Activated CD8-positive, alpha-beta memory T cell treated with anti-CD3 and anti-CD28 coated beads, Interleukin-2, amount 50 U/mL, for 1 hour (primary cell): ENCODE data around the gene FANCE.
"Not testable (repeated sequence)": the region's sequence is repeated elsewhere in the genome, so short reads cannot be mapped to it uniquely, and the experiment has no call there.

Experiments used
- DNase-seq: peaks from one replicate; pipeline ENCODE4 v3.0.0-alpha.2; 2020; ENCODE audit errors: extremely low read depth

Gene FANCE

DNA sequence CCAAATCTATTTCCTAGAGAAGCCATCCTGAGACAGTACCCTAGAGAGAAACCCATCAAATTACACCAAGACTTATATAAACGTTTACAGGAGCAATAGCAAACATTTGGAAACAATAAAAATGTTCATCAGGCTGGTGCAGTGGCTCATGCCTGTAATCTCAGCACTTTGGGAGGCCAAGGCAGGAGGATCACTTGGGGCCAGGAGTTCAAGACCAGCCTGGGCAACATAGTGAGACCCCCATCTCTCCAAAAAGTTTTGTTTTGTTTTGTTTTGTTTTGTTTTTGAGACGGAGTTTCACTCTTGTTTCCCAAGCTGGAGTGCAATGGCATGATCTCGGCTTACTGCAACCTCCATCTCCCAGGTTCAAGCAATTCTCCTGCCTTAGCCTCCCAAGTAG, 19.4 kb upstream of the FANCE start:
- not testable (repeated sequence) for DNase-seq

DNA sequence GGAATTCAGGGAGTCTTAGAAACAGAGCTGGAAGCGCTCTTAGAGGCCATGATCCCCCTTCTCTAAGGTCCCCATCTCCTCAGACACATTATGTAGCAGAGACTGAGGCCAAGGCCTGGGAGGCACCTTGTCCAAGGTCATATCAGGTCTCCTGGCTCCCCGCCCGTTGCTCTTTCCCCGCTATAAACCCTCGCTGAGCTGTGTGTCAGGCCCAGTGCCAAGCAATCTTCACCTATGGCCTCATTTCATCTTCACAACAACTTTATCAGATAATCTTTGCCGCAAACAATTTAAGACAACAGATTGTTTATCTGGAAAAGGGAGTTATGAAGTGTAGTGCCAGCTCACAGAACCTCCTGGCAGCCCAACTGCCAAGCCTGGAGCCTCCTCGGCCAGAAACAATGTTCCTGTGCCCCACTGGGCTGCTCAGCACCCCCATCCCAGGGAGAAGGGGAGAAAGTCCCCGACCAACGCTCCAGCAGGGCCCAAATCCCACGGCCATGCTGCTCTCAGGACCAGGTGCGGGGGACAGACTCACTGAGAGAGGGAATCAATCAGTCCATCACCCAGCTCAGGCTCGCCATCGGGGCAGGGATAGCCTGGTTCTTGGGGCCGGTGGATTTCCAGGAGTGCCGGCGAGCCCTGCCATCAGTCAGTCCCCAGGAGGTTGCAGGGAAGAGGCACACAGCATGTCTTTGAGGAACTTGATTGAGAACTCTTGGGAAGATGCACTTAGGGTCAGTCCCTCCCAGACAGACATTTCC, 16.9 kb upstream of the FANCE start:
- DNase-seq: no peak

GRCh38 chr6:35436071-35436857, 15.9 kb upstream of the FANCE start:
- no peak for DNase-seq

DNA sequence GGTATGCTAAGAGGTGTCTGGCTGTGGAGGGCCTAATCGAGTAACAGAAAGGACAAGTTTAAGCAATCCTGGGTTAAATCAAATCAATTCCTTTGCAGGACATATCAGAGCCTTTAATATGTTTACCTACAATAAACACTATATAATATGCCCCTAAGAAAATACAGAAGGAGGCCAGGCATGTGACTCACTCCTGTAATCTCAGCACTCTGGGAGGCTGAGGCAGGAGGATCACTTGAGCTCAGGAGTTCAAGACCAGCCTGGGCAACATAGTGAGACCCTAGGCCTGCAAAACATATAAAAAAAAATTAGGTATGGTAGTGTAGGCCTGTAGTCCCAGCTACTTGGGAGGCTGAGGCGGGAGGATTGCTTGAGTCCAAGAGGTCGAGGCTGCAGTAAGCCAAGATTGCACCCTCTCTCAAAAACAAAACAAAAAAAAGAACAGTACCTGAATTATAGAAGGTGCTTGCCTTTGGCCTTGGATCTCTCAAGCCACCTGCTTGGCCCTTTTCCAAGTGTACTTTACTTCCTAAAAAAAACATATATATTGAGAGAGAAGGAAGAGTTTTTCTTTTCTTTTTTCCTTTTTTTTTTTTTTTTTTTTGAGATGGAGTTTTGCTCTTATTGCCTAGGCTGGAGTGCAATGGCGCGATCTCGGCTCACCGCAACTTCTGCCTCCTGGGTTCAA, 13.6 kb upstream of the FANCE start:
- DNase-seq: not testable (repeated sequence)

DNA sequence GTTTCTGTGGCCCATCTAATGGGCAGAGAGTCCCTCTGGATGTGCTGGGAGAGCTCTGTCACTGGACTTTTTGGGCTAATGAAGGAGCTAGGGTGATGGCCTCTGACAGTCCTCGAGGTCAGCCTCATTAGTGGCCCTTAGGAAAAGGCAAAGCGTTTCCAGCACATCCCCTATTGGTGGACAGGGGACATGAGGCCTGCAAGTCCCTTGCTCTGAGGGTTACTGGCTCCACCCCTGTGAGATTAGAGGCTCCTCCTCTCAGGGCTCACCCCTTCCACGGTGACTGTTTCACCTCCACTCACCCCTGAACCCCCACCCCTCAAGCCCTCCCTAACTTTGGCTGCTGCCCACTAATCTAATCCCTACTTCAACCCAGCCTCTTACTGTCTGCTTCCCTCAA, 12.8 kb upstream of the FANCE start:
- no peak for DNase-seq

GRCh38 chr6:35441205-35441604, 10.9 kb upstream of the FANCE start:
- no peak for DNase-seq

DNA sequence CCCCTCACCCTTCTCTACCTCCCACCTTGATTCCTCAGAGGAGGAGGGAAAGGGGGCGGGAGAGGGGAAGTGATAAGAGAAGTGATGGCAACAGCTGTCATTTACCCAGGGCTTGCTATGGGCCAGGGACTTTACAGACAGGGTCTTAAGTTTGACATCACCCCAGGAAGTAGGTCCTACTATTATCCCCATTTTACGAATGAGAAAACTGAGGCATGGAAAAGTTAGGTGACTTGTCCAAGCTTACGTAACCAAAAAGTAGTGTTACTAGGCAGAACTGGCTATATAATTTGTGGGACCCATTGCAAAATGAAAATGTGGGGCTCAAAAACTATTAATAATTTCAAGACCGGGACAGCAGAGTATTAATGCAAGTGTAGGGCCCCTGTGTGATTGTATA, 10.5 kb upstream of the FANCE start:
- no peak for DNase-seq

GRCh38 chr6:35442693-35443092, 9.4 kb upstream of the FANCE start:
- no peak for DNase-seq

- DNase-seq: no peak
Measured at GRCh38 chr6:35443341-35444030, 8.7 kb upstream of the FANCE start.

GRCh38 chr6:35445691-35446090, 6.4 kb upstream of the FANCE start:
- no peak for DNase-seq

DNA sequence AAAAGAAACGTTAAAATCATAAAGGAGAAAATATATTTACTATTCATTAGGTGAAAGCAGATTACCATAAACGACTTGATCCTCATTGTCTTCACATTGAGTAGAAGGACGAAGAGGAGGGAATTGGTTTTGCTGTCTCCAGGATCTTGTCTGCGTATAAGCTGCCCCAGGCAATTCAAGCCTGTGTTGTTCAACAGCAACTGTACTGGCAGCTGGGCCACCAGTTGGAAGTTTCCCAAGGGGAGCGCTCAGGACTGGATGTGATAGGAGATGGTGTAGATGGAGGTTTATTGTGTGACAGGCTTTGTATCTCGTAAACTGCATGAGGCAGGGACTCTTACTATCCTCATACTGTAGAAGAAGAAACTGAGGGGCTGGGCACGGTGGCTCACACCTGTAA, 3.9 kb upstream of the FANCE start:
- DNase-seq: no peak

GRCh38 chr6:35449287-35449881, 2.8 kb upstream of the FANCE start:
- DNase-seq: peak; percentile 17

DNA sequence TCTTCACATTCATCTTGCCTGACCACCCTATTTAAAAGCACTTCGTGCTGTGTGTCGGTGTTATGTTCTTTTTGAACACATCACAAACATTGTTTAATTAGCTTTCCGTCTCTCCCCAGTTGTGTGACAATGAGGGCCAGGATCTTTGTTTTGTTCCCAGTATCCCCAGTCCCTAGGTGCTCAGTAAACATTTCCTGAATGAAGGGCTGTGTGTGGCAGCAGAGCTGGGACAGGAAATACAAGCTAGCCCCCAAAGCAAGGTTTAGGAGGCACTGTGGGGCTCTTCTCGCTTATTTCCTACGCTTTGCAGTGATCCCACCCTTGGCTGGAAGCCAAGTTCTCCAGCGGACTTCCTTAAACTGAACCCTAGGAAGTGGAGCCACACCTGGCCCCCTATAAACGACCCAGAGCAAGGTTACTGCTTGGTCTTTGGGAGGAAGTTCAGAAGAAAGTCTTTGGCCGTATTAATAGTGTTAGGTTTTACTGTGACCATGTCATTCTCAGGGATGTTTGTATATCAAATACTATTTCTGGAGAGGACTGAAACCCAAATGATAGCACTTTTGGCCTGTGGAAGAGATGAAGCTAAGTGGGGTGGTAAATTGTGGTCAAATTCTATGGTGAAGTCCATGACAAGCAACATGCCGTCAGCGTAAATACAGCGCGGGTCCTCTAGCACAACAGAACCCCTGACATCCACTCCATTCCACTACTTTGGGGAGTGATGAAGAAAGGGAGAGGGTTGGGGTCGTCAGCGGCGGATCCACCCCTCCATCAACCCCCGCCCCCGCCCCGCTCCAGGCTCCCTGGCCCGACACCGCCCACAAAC, 570 bp upstream of the FANCE start:
- DNase-seq: no peak

DNA sequence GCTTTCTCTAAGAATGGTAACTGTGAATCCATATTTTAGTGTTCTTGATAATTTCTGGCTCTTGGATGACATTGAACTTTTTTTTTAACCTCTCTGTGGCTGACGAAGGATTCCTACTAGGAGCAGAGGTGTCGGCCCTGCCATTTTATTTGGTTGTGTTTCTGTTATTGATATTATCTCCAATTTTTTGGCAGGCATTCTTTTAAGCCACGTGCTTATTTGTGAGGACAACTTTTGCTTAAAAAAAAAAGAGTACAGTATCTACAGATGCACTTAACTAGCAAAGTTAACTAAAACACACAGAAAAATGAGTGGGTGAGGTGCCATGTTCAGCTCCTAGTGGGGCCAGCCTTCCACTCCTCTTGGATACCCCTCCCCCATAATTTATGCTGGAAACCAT, 1.1 kb downstream of the FANCE start:
- DNase-seq: no peak

DNA sequence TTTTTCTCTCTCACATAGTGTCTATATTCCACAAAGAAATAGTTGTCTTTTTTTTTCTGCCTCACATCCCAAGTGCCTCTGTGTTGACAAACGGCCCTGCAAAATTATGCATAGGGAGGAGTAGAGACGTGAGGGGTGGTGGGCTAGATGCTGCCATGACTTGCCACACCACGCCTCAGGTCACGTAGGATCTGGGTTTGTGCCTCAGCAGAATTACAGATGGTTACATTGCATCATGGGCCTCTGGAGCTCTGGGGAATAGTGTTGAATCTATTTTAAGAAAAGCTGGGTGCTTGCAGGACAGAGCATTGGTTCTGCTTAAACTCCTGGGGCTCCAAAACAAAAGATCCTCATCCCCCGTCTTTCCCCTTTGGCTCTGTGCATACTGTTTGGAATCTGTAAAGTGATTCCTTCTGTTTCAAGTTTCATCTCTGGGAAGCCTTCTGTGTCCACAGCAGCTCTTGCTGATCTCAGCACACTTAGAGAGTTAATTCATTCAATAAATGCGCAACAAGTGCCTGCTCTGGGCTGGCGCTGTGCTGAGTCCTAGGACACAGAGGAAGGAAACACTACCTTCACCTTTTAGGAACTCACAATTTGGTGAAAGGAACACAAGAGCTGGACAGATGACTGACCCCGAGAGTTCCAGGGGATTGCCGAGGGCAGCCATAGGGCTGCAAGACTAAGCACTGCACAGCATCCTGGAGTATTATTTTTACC, 2.4 kb downstream of the FANCE start:
- DNase-seq: no peak

- DNase-seq: no peak
Measured at GRCh38 chr6:35457907-35458306, 5.8 kb downstream of the FANCE start.

GRCh38 chr6:35461270-35461669, 9.1 kb downstream of the FANCE start:
- no peak for DNase-seq

GRCh38 chr6:35463292-35463691, 11.2 kb downstream of the FANCE start:
- no peak for DNase-seq

GRCh38 chr6:35465646-35466045, 13.5 kb downstream of the FANCE start:
- DNase-seq: no peak
